ENCODE results near the gene ELL.

The ELL gene

DNA sequence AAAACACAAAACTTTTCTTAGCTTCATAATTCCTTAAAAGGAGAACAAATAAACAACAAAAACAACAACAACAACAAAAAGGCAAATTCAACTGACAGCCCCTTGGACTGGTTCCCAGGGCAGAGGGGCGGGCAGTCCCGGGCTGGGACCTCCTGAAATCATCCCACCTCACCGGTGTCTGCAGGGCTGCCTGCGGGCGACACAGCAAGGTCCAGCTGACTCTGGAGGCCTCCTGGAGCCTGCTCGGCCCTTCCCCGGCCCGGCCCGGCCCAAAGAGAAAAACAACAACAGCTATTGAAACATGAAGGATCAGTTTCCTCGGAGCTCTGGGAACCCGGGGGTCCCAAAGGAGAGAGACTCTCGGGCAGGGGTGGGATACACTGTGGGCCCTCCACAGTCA is 78.9 kb downstream of the ELL start:
- no peak for DNase-seq

DNA sequence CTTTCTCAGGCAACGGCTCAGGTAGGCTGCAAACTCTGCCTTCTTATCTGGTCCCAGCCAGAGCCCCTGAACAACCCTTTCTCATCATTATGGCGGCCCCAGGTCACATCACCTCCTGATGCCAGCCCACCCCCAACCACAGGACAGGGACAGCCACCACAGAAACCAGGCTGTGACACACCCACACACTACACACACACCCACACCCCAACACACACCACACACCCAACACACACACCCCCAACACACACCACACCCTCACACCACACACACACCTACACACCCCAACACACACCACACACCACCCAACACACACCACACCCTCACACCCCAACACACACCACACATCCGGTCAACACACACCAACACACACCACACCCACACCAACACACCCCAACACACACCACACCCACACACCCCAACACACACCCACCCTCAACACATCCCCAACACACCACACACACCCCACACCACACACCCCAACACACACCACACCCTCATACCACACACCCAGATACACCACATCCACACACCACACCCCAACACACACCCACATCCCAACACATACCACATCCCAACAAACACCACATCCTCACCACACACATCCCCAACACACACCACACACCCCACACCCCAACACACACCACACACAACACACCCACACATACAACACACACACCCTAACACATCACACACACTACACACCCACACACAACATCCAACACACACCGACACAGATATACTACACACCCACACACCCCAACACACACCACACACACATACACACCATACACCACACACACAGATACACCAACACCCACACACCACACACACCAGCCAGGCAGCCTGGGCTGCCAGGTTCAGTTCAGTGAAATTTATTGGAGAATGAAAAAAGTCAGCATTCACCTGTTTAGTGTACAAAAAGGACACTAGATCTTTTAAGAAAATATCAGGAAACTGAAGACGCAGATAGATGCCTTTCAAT is 79.8 kb downstream of the ELL start:
- DNase-seq: no peak

DNA sequence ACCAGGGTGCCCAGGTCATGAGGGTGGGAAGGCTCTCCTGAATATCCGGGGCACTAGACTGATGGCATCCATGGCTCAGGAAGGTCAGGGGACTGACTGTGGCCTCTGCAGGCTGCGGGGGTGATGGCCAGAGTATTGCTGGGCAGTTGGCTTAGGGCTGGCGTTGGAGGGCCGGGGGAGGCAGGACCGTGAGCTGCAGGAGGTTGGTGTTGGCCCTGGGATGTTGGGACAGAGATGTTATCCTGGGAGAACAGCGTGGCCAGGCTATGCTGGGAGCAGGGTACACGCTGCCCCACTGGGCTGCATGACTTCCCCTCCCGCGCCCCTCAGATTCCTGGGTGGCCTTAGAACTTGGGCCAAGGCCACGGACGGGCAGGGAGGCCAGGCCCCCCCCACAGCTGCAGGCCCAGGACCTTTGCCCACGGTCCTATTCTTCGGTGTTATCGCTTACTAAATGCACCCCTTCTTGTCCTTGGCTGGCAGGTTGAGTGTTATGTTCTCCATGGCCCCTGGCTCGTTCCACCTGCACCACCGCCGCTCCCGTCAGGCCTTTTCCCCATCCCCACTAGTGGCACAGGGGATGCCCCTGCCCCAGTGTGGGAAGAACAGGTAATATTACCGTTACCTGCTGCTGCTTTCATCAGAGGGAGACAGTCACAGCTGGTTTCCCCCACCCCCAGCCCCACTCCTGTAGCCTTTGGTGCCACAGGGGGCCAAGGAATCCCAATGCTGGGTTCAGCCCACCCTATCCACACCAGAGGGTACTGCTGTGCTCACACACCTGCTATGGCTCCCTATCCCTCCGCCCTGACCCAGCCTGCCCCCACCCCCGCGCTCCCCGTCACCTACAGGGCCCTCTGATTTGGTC is 80.7 kb downstream of the ELL start:
- DNase-seq: no peak

DNA sequence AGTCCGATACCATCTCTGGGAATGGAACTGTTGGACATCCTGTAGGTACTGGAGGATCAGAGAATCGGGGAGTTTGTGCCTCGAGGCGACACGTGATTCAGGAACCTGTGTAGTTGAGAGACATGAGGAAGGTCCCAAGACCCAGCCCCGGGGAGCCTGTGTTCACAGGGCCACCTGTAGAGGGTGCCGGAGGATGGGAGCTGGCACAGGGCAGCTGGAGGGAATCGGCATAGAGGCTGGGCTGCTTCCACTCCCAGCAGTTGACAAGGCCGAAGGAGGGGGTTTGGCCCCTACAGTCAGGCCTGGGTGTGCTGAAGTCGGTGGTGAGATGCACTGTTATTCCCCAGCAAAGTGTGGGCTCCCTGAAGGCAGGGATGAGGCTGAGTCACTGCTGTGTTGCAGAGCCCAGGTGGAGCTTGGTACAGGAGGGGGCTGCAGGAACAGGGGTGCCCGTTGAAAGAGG is 81.4 kb downstream of the ELL start:
- DNase-seq: no peak

DNA sequence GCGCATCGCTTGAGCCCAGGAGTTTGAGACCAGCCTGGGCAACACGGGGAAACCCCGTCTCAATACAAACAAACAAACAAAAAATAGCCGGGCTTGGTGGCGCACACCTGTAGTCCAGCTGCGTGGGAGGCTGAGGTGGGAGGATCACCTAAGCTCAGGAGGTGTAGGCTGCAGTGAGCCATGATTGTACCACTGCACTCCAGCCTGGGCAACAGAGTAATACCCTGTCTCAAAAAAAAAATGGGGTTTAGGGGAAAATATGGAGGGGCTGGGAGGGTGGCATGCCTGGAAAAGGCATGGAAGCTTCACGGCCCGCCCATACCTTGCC is 82.0 kb downstream of the ELL start:
- DNase-seq: no peak

DNA sequence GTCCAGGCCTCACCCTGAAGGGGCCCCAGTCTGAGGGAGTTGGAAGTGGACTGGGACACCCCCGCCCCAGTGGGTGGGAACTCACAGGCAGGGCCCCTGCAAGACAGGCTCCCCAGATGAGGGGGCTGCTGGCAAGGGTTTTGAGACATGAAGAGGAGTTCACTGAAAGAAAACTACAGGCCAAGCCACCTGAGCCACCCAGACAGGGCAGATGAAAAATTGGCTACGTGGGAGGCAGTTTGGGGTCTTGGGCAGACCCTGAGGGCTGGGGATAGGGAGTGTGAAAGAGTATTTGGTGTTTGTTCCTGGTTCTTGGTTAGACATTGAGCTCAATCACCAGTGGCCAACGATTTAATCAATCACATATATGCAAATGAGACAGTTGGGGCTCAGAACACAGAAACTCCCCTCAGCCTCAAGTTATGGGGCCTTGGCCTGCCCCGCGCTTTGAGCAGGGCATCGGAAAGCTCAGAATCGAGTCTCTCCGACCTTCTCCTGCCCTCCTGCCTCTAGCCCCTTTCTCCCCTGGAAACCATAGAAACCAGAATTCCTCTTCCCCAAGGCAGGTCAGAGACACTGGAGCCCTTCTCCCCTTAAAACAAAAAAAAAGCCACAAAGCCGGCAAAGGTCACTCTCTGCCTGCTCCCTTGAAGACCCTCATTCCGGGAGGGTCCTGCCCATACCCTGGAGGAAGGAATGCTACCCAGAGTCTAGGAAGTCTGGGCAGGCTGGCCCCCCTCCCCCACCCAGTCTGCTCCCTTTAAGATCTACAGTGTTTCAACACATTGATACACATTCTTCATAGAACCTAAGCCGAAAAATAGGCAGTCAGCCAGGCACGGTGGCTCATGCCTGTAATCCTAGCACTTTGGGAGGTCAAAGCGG is 82.6 kb downstream of the ELL start:
- DNase-seq: no peak

DNA sequence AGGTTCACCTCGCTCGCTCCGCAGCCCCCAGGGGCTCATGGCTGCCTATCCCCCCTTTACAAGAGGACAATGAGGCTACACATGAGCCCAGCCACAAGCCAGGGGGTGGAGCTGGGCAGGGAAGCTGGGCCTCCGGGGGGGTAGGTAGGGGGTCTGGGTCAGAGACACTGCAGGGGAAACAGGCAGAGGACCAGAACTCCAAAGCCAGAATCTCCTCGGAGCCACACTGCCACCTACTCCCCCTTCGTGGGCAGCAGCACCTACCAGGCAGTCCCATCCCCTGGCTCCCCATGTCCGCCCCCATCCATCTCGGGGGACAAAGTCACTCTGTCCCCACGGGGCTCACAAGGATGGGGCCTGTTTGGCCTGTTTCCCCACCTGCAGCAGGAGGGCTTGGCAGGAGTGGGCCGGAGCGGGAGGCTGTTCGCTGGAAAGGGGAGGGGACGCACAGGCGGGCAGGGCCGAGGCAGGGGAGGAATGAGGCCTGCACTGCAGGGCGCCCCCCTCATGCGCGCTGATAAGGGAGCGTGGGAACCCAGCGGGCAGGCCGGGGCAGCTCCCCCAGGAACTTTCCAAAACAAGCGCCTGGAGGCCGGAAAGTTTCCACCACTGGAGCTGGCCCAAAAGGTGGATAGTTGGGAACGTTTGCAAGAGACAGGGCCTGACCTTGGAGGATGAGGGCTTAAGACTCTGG is 83.4 kb downstream of the ELL start:
- DNase-seq: no peak

DNA sequence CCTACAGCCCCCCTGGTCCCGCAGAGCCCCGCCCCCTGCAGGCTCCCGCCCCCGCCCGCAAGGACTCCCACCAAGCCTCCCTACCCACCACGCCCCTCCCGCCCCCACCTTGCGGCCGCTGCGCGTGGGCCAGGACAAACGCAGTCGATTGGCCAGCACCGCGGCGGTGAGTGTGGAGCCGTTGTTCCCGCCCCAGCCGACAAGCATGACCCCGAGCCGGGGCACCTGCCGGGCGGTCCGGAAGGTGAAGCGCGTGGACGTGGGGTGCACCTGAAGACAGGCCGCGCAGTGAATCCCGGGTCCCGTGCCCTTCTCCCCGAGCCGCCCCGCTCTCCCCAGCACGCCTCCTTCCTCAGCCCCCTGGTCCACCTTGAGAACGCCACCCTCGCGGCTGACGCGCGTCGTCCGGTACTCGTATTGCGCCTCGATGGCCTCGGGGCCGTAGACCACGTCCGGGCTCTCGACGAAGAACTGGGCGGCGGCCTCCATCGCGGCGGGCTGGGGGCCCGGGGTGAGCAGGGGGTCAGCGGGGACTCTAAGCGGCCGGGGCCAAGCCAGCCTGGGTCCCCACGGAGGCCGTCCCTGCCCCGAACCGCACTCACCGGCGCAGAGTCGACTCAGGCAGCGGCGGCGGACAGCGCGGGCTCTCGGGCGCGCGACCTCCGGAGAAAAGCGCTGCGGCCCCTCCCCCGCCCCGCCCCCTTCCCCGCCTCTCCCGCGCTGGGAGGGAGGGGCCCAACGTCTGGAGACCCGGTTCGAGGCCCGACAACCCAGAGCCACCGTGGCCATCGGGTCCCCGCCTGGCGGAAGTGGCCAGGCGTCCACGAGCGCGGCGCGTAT is 84.2 kb downstream of the ELL start, which contains the start of gene ISYNA1:
ISYNA1 (minus strand) TSS at position 643 of the 840 bp plus-strand sequence; CDS start at position 489, 154 bp downstream.
- DNase-seq: peak; percentile 74

DNA sequence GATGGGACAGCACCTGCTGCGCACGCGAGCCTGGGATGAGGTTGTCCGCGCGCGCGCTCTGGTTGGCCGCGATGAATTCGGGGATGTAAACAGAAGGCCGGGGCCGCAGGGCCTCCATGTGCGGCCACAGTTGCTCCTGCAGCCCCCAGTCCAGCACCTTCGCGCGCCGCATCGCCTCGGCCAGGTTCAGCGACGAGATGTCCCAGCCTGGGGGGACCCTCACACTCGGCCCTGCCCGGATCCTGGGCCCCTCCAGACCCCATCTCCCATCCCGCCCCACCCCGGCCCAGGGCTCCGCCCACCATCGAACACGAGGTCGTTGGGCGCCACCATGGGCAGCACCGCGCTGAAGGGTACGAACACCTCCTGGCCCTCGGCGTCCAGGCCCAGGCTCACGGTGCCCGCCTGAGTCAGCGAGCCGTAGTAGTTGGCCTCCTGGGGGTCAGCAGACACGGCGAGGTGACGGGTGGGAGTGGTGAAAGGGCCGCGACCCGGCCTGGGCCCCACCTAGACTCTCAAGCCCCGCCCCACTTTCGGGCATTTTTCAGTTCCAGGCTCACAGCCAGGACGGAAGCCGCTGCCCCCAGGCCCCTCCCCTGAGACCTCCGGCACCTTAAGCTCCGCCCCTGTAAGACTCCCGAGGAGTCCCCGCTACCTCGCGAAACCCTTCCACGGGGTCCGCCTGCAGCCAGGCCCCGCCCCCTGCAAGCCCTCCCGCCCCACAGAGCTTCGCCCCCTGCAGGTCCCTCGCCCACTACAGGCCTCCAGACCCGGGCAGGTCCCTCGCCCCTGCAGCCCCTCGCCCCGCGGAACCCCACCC is 85.0 kb downstream of the ELL start:
- DNase-seq: peak; percentile 82

DNA sequence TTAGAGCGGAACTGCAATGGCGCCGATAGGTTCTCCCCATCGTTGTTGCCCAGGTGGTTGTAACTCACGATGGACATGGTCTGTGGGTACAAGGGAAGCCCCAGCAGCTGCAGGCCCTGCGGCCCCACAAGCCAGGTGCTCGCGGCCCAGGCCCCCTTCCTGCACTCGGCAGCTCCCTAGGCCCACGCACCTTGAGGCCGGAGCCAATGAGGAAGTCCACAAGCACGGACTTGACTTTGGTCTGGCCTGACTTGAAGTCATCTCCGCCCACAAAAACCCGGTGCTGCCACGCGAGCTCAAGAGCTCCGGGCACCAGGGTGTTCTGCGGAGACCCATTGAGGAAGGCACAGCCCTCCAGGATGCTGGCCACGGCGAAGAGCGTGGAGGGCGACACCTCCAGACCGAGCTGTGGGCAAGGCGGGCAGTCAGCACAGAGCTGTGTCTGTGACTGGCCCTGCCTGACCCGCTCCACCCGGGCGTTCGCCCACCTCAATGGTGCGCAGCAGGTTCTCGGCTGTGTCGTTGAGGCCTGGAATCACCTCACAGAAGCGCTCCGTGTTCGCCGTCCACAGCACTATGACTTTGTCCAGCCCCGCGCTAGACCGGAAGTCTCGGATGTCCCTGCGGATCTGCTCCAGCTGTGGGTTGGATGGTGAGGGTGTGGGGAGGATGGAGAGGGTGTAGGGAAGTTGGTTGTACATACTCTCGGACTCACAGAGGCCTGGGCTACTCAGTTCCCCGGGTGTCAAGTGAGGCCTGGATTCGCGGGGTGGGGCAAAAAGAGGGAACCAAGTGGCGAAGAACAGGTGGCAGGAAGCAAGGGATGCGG is 85.8 kb downstream of the ELL start:
- DNase-seq: no peak

DNA sequence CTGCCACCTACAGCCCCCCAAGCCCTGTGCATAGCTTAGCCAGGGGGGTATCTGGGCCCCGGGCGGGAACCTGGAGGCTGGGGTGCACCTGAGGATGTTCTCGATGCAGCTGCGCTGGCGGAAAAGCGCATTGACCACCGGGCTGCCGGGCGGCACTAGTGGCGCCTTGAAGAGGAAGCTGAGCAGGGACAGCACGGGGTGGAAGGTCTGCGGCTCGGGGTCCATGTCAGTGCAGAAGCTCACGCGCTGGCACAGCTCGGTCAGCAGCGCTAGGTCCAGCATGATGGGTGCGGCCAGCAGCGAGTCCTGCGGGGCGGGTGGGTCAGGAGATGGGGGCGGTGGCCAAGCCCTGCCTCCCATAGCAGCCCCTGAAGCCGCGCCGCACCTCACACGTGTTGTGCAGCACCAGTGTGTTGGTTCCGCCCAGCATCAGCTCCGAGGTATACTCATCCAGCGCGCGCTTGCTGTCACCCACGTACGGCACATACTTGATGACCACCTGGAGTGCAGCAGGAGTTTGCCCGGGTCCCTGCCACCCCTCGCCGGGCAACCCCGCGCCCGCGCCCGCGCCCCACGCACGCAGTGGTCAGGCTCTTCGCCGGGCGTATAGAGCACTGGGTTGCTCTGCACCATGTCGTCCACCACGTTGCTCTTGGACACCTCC is 86.6 kb downstream of the ELL start:
- no peak for DNase-seq

DNA sequence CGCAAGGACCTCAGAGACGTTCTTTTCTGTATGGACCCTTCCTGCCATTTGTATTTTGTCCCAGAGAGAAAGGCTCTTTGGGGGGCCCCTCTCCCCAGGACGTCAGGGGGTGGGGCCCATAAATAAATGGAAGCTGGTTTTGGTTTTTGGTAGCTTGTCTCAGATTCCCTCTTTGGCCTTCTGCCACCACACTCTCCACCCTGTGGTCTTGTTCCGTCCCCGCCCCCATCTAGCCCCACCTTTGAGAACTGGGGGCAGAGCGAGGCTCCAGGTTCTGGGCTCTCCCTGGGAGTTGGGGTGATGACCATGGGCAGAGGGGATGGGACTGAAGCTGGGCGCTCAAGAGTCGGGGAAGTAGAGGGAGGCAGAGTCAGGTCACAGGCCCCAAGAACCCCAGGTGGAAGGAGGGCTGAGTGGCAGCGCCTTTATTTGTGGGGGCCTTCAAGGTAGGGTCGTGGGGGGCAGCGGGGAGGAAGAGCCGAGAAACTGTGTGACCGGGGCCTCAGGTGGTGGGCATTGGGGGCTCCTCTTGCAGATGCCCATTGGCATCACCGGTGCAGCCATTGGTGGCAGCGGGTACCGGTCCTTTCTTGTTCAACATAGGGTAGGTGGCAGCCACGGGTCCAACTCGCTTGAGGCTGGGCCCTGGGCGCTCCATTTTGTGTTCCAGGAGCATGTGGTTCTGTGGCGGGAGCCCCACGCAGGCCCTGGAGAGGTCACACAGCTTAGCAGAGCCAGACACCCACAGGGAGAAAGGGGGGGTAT is 87.3 kb downstream of the ELL start:
- DNase-seq: no peak

DNA sequence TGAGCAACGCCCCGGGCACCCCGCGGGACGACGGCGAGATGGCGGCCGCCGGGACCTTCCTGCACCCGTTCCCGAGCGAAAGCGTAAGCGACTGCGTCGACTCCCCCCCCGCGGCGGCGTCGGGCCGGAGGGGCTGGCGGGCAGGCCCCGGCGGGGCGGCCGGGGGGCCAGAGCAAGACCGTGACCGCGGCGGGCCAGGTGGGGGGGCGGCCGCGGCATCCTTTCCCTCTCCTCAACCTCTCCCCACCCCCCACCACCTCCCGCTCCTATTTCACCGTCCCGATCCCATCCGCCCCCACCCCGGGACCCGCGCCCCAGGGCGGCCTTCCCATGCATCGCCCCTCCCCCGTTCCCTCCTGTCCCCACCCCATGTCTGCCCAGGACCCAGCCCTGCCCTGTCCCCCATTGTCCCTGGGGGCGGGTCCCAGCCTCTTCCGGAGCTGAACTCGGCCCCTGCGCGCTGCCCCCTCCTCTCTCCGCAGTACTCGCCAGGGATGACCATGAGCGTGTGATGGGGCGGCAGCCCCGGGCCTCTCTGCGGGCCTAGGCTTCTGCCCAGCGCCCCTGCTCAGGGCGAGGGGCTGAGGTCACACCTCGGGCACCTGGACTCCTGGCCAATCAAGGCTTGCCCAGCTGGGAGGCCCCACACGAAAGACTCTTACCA is 88.0 kb downstream of the ELL start:
- DNase-seq: no peak

DNA sequence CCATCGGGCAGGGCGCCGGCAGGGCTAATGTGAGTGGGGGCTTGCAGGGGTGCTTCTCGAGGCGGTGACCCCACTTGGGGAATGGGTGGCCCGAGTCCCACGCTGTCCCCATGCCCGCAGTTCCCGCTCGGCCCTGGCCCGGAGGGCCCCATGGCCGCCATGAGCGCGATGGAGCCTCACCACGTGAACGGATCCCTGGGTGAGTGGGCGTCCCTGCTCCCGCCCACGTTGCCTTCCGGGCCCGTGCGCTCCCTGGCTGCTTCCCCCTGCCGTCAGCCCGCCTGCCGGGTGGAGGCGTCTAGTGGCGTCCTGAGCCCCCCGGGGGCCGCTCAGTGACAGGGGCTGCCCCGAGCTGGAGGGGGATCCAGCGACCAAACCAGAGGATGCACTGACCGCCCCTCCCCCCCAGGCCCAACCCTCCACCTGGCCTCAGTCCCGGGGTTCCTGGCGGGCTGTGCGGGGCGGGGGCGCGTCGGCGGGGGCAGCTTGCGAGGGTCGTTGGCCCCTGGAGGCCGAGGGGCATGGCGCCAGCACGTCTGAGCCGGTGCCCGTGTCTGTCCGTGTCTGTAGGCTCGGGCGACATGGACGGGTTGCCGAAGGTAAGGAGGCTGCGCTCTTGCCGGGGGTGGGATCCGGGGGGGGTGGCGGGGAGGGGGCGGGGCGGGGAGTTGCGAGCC is 88.7 kb downstream of the ELL start:
- DNase-seq: peak; percentile 36

DNA sequence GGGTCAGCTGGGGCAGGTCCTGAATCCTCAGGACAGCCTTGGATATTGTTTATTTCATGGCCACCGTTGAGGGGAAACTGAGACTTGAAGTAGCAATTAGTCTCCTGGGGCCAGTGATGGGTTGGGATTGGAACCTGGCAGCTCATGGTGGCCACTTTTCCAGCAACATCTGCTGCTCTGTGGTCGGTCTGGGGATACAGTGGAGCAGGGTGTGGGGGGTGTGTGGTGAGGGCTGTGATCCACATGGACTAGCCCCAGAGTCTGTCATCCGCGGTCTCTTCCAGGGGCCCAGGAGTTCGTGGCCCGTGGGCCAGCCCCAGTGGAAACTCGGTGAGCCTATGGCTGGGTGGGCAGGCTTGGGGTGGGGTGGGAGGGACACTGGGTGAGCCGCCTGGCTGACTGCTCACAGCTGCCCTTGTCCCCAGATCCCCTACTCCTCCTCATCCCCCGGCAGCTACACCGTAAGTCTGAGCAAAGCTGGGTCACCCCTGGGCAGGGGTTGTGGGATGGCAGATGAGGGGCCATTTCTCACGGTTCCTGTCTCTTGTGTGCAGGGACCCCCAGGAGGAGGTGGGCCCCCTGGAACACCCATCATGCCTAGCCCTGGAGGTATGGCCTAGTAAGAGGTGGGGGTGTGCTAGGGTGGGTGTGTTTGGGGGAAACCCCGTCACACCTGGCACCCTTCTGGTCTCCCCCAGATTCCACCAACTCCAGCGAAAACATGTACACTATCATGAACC is 89.4 kb downstream of the ELL start:
- no peak for DNase-seq
